NB4 (cell line): Measurements from ENCODE around the gene PLAAT5.
"Not testable (repeated sequence)": the region's sequence is repeated elsewhere in the genome, so short reads cannot be mapped to it uniquely, and the experiment has no call there.

Source experiments
- CTCF ChIP-seq: IDR thresholded peaks from one replicate; pipeline ENCODE4 v1.5.1; 2012; ENCODE audit warnings: low read depth, low read length
- MAX ChIP-seq: IDR thresholded peaks from 2 replicates; pipeline ENCODE4 v1.6.1; 2011; ENCODE audit warnings: low read depth, low read length
- MYC ChIP-seq: IDR thresholded peaks from 2 replicates; pipeline ENCODE4 v1.6.1; 2011; ENCODE audit warnings: low read depth, low read length
- POLR2A ChIP-seq: IDR thresholded peaks from 2 replicates; pipeline ENCODE4 v1.6.1; 2011; ENCODE audit warnings: mild to moderate bottlenecking; ENCODE audit not compliant: insufficient read length; ENCODE audit errors: extremely low read depth

GRCh38 chr11:63529373-63529772 is 38.4 kb upstream of the PLAAT5 start:
- TF ChIP-seq CTCF, POLR2A, MAX, MYC: not testable (repeated sequence)
